Germinal center (tissue), 1 donor: Measurements from ENCODE around the gene ETS1.
A peak's percentile ranks its signal among the peaks of the same experiment; 100 is the strongest.
"Not testable (repeated sequence)": the region's sequence is repeated elsewhere in the genome, so short reads cannot be mapped to it uniquely, and the experiment has no call there.

Source experiments
- DNase-seq: peaks from one replicate; pipeline ENCODE4 v3.0.0; 2012; ENCODE audit warnings: mixed read lengths, low spot score

ETS1 gene

GRCh38 chr11:128462922-128463321 lies 124.4 kb downstream of the ETS1 start:
- DNase-seq = no peak

- no peak for DNase-seq
Measured at GRCh38 chr11:128462189-128462588, 125.2 kb downstream of the ETS1 start.

GRCh38 chr11:128458321-128458720 lies 129.0 kb downstream of the ETS1 start:
- DNase-seq = no peak

- DNase-seq = no peak
Measured at GRCh38 chr11:128457874-128458273, 129.5 kb downstream of the ETS1 start.

- no peak for DNase-seq
Measured at GRCh38 chr11:128456566-128457268, 130.6 kb downstream of the ETS1 start.

GRCh38 chr11:128455766-128456165 lies 131.6 kb downstream of the ETS1 start:
- no peak for DNase-seq

- no peak for DNase-seq
Measured at GRCh38 chr11:128453444-128454336, 133.7 kb downstream of the ETS1 start.

GRCh38 chr11:128451652-128452470 lies 135.5 kb downstream of the ETS1 start:
- peak; percentile 15 for DNase-seq

GRCh38 chr11:128450882-128451651 lies 136.3 kb downstream of the ETS1 start:
- DNase-seq = peak; percentile 43

- not testable (repeated sequence) for DNase-seq
Measured at GRCh38 chr11:128450425-128450824, 136.9 kb downstream of the ETS1 start.

- no peak for DNase-seq
Measured at GRCh38 chr11:128448981-128449713, 138.2 kb downstream of the ETS1 start.

GRCh38 chr11:128448200-128448886 lies 139.0 kb downstream of the ETS1 start:
- DNase-seq = no peak

GRCh38 chr11:128447233-128447632 lies 140.1 kb downstream of the ETS1 start:
- no peak for DNase-seq

- DNase-seq = not testable (repeated sequence)
Measured at GRCh38 chr11:128445921-128446320, 141.4 kb downstream of the ETS1 start.

- DNase-seq = no peak
Measured at GRCh38 chr11:128437136-128437535, 150.2 kb downstream of the ETS1 start.

GRCh38 chr11:128434818-128435217 lies 152.5 kb downstream of the ETS1 start:
- DNase-seq = no peak

- DNase-seq = no peak
Measured at GRCh38 chr11:128434411-128434810, 152.9 kb downstream of the ETS1 start.

GRCh38 chr11:128432926-128433325 lies 154.4 kb downstream of the ETS1 start:
- no peak for DNase-seq

GRCh38 chr11:128431931-128432330 lies 155.4 kb downstream of the ETS1 start:
- DNase-seq = no peak

- DNase-seq = no peak
Measured at GRCh38 chr11:128428935-128429334, 158.4 kb downstream of the ETS1 start.
